AG08396 (cell line): ENCODE data around the gene GAPVD1.
"Not testable (repeated sequence)": the region's sequence is repeated elsewhere in the genome, so short reads cannot be mapped to it uniquely, and the experiment has no call there.

Experiments used
- DNase-seq: peaks from one replicate; pipeline ENCODE4 v3.0.0; 2012; ENCODE audit warnings: low spot score, mixed read lengths

The GAPVD1 gene

GRCh38 chr9:125246261-125246667 is 15.4 kb upstream of the GAPVD1 start:
- DNase-seq, result no peak

DNA sequence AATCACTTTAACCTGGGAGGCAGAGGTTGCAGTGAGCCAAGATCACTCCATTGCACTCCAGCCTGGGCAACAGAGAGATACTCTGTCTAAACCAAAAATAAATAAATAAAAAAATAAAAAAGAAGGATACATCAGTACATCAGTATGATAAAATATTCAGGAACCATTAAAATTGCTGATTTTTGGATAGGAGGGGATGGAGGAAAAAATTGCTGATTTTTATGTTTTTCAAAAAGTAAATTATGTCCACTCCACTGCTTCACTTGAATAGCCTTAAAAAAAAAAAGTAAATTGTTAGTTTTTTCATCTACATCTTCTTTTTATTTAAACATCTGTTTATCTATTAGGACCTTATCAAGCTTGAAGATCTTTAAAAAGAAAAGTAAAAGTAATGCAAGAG is 7.4 kb upstream of the GAPVD1 start:
- no peak for DNase-seq

DNA sequence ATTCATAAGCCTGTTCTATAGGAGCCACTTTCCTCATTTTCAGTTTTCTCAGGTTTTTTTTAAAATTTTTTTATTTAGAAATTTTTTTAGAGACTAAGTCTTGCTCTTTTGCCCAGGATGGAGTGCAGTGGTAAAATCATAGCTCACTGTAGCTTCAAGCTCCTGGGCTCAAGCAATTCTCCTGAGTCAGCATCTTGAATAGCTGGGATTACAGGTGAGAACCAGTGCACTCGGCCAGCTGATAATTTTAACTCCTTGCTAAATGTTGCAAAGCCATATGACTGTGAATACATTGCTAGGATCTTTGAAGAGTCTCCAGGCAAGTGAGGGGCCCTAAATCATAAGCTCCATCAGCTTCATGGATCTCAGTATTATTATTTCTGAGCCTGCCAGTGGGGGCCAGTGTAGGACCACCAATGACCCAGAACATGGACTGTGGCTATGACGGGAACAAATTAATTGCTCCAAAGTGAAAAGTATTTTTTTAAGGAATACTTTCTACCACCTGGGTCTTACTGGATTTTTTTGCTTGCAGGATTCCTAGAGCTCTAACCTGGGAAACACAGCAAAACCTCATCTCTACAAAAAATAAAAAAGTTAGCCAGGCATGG is 5.7 kb upstream of the GAPVD1 start:
- DNase-seq, result no peak

DNA sequence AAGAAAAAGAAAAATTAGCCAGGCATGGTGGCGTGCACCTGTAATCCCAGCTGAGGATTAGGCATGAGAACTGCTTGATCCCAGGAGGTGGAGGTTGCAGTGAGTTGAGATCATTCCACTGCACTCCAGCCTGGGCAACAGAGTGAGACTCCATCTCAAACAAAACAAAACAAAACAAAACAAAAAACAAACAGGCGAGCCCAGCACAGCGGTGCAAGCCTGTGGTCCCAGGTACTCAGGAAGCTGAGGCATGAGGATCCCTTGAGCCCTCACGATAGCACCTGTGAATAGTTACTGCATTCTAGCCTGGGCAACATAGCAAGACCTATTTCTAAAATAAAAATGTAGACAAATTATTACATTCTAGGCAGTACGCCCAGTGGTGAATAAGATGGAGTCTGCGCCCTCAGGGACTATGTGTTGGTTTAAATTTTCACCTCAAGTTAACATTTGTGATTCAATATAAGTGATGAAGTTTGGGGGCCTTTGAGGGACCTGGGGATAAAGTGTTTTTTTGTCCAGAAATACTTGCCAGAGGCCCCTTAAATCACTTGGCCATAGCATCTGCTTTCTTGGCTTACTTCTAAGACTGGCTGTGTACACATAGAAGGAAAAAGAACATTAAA is 3.4 kb upstream of the GAPVD1 start:
- no peak for DNase-seq

- DNase-seq, result no peak
Measured at GRCh38 chr9:125258832-125259534, 2.6 kb upstream of the GAPVD1 start.

DNA sequence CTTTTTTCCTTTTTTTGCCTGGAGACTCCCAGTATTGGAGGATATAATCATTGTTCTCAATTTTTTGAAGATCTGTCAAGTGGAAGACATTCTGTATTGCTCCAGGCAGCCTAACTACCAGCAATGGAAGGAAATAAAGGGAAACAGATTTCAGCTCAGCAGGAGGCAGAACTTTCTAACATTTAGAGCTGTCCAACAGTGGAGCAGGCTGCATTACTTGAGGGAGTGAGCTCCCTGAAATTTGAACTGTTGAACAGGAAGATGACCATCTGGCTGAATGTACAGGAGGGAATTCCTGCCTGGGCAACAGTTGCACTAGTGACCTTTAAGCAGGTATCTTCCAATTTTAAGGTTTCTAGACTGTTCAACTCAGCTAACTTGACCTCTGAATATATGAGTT is 1.1 kb upstream of the GAPVD1 start:
- DNase-seq, result no peak

GRCh38 chr9:125262294-125262991 is 817 bp downstream of the GAPVD1 start:
- peak; percentile 15 for DNase-seq

- DNase-seq, result not testable (repeated sequence)
Measured at GRCh38 chr9:125264068-125264467, 2.4 kb downstream of the GAPVD1 start.

GRCh38 chr9:125268394-125269013 is 6.9 kb downstream of the GAPVD1 start:
- DNase-seq, result no peak

DNA sequence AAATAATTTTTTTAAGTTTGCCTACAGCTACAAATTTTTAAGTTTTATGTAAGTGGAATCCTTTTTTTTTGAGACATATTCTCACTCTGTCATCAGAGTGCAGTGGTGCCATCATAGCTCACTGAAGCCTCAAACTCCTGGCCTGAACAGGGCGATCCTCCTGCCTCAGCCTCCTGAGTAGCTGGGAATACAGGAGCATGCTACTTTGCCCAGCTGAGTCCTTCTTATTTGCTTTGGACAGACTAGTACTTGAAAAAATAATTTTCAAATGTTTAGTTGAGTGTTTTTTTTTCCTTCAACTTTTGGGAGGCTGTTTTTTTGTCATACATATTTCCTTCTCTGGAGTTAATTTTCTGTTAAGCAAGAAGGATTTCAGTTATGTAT is 7.4 kb downstream of the GAPVD1 start:
- DNase-seq, result no peak

- no peak for DNase-seq
Measured at GRCh38 chr9:125271081-125271480, 9.5 kb downstream of the GAPVD1 start.

DNA sequence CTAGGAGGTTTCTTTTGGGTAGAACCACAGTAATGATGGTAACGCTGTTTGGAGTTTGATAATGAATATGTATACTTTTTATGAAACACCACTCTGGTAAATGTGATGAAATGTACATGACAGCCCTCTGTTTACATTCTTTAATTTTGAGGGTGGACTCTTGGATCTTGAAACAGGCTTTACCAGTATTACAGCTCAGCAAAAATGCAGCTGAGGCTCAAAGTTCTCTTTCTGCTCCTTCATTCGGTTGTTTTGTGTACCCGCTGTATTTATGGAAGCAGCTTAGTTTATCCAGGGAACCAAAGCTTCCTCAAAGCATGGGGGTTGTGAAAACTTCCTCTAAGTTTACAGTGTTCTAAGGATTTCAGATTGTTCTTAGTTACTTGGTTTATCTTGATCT is 11.1 kb downstream of the GAPVD1 start:
- DNase-seq, result peak; percentile 16

- DNase-seq, result no peak
Measured at GRCh38 chr9:125276771-125277170, 15.1 kb downstream of the GAPVD1 start.

GRCh38 chr9:125277411-125277810 is 15.8 kb downstream of the GAPVD1 start:
- DNase-seq, result no peak

DNA sequence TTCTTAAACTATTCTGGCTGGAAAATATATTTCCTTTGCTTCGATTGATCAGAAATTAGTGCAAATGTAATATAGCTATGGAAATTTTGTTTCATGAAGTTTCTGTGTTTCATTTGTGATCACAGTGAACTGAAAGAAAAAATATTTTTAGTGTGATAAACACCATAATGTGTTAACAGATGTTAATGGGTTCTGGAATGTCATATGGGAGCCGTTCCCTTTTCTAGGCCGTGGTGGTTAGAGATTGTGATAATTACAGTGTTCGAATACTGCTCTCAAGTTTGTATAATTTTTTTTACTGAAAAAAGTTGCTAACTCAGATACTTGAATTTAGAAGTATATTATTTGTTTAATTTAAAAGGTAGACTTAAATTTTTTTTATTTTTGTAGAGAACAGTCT is 19.3 kb downstream of the GAPVD1 start:
- no peak for DNase-seq

DNA sequence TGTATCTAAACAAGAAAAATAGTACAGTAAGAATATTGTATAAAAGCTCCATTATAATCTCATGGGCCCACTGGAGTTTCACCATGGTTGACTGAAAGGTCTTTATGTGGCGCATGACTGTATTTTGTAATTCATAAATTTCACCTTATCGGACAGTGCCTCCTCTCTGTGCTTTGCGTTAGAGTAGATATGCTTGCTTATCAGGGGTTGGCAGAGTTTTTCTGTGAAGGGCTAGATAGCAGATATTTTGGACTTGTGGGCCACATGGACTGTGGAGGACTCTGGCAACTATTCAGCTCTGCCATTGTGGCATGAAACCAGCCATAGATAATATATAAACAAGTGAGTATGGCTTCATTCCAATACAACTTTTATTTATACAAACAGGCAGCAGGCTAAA is 23.2 kb downstream of the GAPVD1 start:
- DNase-seq, result no peak

DNA sequence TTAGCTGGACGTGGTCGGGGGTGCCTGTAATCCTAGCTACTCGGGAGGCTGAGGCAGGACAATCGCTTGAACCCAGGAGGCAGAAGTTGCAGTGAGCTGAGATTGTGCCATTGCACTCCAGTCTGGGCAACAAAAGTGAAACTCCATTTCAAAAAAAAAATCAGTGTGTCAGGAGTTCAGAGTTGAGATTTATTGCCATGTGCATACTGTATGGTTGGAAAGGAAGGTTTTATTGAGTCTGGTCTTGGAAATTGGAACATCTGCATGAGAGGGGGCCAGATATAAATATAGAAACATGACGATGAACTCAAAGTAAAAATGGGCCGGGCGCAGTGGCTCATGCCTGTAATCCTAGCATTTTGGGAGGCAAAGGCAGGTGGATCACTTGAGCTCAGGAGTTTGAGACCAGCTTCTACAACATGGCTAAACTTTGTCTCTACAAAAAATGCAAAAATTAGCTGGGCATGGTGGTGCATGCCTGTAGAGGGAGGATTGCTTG is 25.4 kb downstream of the GAPVD1 start:
- not testable (repeated sequence) for DNase-seq

GRCh38 chr9:125293134-125293533 is 31.5 kb downstream of the GAPVD1 start:
- no peak for DNase-seq

DNA sequence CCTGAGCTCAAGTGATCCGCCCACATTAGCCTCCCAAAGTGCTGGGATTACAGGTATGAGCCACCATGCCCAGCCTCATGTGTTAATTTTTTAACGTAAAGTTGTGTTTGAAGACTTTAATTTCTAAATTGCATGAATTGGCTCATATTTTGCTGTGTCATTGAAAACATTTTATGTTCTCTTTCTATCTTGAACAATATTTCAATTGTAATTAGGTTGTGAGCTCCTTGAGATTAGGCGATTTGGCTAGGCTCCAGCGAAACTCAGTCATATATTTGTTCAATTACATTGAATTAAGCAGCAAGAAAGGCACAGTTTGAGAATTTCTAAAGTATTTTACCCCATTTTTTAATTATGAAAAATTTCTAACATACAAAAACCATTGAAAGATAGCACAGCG is 34.0 kb downstream of the GAPVD1 start:
- no peak for DNase-seq

GRCh38 chr9:125296843-125297372 is 35.3 kb downstream of the GAPVD1 start:
- no peak for DNase-seq

DNA sequence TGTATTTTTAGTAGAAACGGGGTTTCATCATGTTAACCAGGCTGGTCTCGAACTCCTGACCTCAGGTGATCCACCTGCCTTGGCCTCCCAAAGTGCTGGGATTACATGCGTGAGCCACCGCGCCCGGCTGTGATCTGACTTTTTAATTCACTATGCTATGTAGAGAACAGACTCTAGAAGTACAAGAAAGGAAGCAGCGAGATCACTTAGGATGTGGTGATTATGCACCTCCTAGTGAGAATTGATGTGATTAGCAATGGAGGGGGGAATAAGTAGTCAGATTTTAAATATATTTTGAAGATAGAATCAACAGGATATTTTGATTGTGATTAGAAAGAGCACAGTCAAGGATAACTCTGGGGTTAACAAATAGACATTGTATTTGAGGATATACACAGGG is 36.3 kb downstream of the GAPVD1 start:
- no peak for DNase-seq

DNA sequence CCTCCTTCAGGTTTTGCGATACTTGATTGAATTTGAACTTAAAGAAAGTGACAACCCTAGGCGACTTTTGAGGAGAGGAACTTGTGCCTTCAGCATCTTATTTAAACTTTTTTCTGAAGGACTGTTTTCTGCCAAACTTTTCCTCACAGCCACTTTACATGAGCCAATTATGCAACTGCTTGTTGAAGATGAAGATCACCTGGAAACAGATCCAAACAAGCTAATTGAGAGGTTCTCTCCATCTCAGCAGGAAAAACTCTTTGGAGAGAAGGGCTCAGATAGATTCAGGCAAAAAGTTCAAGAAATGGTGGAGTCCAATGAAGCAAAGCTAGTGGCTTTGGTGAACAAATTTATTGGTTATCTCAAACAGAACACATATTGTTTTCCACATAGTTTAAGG is 40.6 kb downstream of the GAPVD1 start:
- DNase-seq, result no peak
